Measurements from ENCODE around the gene EXOC4. TPM values are rescaled to one million over a fixed set of nuclear protein-coding genes. Genes with fewer than 3 reads are reported as not detected.

Gene EXOC4
- total RNA-seq, 2 donors from 2014 or later: 106 to 115 TPM

- TF ChIP-seq CTCF (conservative IDR thresholded peaks at IDR 0.05): no peak
- 96 to 100% methylated on average over 1 to 2 of the region's 2 CpGs for WGBS, 2 experiments (ENCODE audit: insufficient coverage in 1 of 2, insufficient read length in 1 of 2)
- Mint-ChIP-seq H3K4me1 (no peaks in the 10 kb centered on the region), H3K36me3 (ENCODE audit: low read depth) (peaks cover 9% of the 10 kb centered on the region), H3K4me3 (no peak overlapping the region), H3K27me3 (ENCODE audit: insufficient read depth) (no peaks in the 10 kb centered on the region), H3K9me3 (peaks cover 12% of the 10 kb centered on the region), H3K27ac (no peak overlapping the region)
- DNase-seq: no peak
- Histone ChIP-seq H3K9me3 (ENCODE audit: control insufficient read depth, low read length) (peaks cover 13% of the 10 kb centered on the region), H3K27ac (ENCODE audit: low read depth, low read length) (no peak overlapping the region), H3K9ac (ENCODE audit: extremely low read depth, low read length, poor library complexity, severe bottlenecking) (no peak overlapping the region), H3K4me1 (ENCODE audit: control insufficient read depth, insufficient read depth, low read length) (no peaks in the 10 kb centered on the region), H3K36me3 (ENCODE audit: control insufficient read depth, insufficient read depth, low read length) (no peaks in the 10 kb centered on the region), H3K27me3 (ENCODE audit: control insufficient read depth, insufficient read depth, low read length, poor library complexity, severe bottlenecking) (no peaks in the 10 kb centered on the region), H3K4me3 (ENCODE audit: low read length) (no peak overlapping the region)
Observed at GRCh38 chr7:133843341-133843740, 590.5 kb downstream of the EXOC4 start.

- Mint-ChIP-seq H3K4me3 (no peak overlapping the region), H3K4me1 (peaks cover 2% of the 10 kb centered on the region), H3K9me3 (peaks cover 9% of the 10 kb centered on the region), H3K36me3 (ENCODE audit: low read depth) (peaks cover 8% of the 10 kb centered on the region), H3K27ac (no peak overlapping the region), H3K27me3 (ENCODE audit: insufficient read depth) (no peaks in the 10 kb centered on the region)
- no peak for TF ChIP-seq CTCF (conservative IDR thresholded peaks at IDR 0.05)
- no peaks in the 10 kb centered on the region for H3K27me3 ChIP-seq (ENCODE audit: control insufficient read depth, insufficient read depth, low read length, poor library complexity, severe bottlenecking)
- H3K4me3 ChIP-seq (ENCODE audit: low read length): no peak overlapping the region
- H3K9me3 ChIP-seq (ENCODE audit: control insufficient read depth, low read length): peaks cover 1% of the 10 kb centered on the region
- H3K9ac ChIP-seq (ENCODE audit: extremely low read depth, low read length, poor library complexity, severe bottlenecking): no peak overlapping the region
- H3K4me1 ChIP-seq (ENCODE audit: control insufficient read depth, insufficient read depth, low read length): no peaks in the 10 kb centered on the region
- no peak overlapping the region for H3K27ac ChIP-seq (ENCODE audit: low read depth, low read length)
- no peak for DNase-seq
- H3K36me3 ChIP-seq (ENCODE audit: control insufficient read depth, insufficient read depth, low read length): no peaks in the 10 kb centered on the region
Observed at GRCh38 chr7:133845005-133845404, 592.1 kb downstream of the EXOC4 start.

GRCh38 chr7:133846203-133846945 lies 593.5 kb downstream of the EXOC4 start:
- WGBS, 2 experiments (ENCODE audit: insufficient coverage in 1 of 2, insufficient read length in 1 of 2): 93 to 96% methylated on average over 3 to 8 of the region's 8 CpGs
- Mint-ChIP-seq H3K36me3 (ENCODE audit: low read depth) (peaks cover 6% of the 10 kb centered on the region), H3K27me3 (ENCODE audit: insufficient read depth) (no peaks in the 10 kb centered on the region), H3K4me1 (peaks cover 2% of the 10 kb centered on the region), H3K27ac (no peak overlapping the region), H3K9me3 (peaks cover 9% of the 10 kb centered on the region), H3K4me3 (no peak overlapping the region)
- H3K27me3 ChIP-seq (ENCODE audit: control insufficient read depth, insufficient read depth, low read length, poor library complexity, severe bottlenecking): no peaks in the 10 kb centered on the region
- H3K4me1 ChIP-seq (ENCODE audit: control insufficient read depth, insufficient read depth, low read length): no peaks in the 10 kb centered on the region
- H3K36me3 ChIP-seq (ENCODE audit: control insufficient read depth, insufficient read depth, low read length): no peaks in the 10 kb centered on the region
- H3K9ac ChIP-seq (ENCODE audit: extremely low read depth, low read length, poor library complexity, severe bottlenecking): no peak overlapping the region
- no peak for TF ChIP-seq CTCF (conservative IDR thresholded peaks at IDR 0.05)
- no peak overlapping the region for H3K27ac ChIP-seq (ENCODE audit: low read depth, low read length)
- no peaks in the 10 kb centered on the region for H3K9me3 ChIP-seq (ENCODE audit: control insufficient read depth, low read length)
- H3K4me3 ChIP-seq (ENCODE audit: low read length): no peak overlapping the region
- DNase-seq: no peak
